LHCN-M2 (cell line): ENCODE results near the gene GNL3L. TPM values are rescaled to one million over a fixed set of nuclear protein-coding genes. Genes with fewer than 3 reads are reported as not detected.
"Not testable (repeated sequence)": the region's sequence is repeated elsewhere in the genome, so short reads cannot be mapped to it uniquely, and the experiment has no call there.

ENCODE experiments used
- DNase-seq: peaks from one replicate; pipeline ENCODE4 v3.0.0-alpha.2; 2012; ENCODE audit warnings: low read depth
- total RNA-seq: library from RNA; depleted of rRNA; stranded (reverse); fragments of >200 nt; gene quantifications from 2 replicates; pipeline ENCODE4 v1.2.3, GENCODE V29; 2014; rRNA removed

Gene GNL3L
- total RNA-seq, 1 experiment from 2014 or later: 40.5 TPM

DNA sequence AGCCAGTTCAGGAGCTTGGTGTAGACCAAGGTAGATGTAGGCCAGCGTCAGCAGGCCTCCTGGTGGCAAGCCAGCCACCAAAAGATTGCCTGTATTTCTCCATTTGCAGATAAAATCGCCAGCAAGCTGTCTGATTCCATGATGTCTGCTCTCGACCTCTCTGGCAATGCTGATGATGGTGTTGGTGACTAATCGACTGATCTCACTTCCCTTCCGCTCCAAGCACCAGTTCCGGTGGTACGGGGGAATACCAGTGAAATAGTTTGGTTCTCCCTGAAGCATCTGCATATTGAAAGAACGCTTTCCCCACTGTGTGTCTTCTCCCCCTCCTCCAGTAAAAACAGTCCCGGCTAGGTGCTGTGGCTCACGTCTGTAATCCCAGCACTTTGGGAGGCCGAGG is 30.4 kb downstream of the GNL3L start:
- no peak for DNase-seq

DNA sequence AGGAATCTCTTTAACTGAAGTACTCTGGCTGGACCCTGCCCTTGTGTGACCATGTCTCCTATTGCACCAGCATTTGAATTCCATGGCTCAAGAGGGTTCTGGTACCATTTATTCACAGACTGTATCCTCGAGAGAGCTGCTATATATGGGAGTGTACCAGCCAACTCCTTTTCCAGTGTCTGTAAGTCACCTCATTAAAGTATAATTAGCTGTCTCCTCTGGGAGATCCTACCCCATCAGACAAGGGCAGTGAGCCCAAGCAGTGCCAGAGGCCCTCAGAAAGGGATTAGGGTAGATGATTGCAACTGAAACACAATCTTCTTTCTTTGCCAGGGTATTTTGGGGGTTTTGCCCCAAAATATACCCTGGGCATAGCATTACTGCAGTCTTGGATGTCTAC is 31.6 kb downstream of the GNL3L start:
- DNase-seq: no peak

DNA sequence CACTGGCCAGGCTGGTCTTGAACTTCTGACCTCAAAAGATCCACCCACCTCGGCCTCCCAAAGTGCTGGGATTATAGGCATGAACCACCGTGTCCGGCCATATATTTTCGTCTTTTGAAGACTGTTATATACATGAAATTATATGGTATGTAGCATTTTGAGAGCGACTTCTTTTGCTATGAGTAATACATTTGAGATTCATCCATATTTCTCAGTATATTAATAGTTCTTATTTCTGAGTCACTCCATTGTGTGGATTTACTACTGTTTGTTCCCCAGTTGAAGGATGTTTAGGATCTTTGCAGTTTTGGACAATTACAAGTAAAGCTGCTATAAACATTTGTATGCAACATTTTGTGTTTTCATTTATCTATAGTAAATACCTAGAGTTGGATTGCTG is 34.9 kb downstream of the GNL3L start:
- no peak for DNase-seq

DNA sequence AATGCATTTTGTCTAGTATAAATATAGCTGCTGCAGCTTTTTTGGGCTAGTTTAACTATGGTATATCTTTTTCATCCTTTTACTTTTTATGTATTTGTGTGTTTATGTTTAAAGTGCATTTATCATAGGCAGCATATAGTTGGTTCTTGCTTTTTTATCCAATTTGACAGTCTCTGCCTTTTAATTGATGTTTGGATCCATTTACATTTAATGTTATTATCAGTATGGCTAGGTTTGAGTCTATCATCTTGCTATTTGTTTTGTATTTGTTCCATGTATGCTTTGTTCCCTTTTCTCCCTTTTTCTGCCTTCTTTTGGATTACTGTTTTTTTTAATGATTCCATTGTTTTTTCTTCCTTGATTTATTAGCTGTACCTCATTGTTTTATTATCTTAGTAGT is 40.3 kb downstream of the GNL3L start:
- DNase-seq: no peak

DNA sequence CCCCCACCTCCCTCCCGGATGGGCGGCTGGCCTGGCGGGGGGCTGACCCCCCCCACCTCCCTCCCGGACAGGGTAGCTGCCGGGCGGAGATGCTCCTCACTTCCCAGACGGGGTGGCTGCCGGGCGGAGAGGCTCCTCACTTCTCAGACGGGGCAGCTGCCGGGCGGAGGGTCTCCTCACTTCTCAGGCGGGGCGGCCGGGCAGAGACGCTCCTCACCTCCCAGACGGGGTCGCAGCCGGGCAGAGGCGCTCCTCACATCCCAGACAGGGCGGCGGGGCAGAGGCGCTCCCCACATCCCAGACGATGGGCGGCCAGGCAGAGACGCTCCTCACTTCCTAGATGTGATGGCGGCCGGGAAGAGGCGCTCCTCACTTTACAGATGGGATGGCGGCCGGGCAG is 42.6 kb downstream of the GNL3L start:
- not testable (repeated sequence) for DNase-seq

DNA sequence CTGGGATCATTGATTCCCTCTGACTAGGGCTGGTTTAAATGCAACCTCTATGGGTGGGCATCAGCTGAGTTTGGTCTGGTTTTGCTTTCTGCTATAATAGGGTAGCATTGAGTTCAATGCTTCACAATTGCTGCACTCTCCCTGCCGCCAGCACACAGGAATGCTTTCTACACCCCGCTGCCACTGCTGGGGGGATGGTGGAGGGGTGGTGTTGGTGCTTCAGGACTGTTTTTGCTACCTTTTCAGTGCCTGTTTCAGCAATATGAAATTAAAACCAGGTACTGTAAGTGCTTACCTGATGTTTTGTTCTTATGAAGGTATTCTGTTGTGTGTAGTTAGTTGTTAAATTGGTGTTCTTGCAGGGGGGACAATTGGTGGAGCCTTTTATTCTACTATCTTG is 67.7 kb downstream of the GNL3L start:
- no peak for DNase-seq

DNA sequence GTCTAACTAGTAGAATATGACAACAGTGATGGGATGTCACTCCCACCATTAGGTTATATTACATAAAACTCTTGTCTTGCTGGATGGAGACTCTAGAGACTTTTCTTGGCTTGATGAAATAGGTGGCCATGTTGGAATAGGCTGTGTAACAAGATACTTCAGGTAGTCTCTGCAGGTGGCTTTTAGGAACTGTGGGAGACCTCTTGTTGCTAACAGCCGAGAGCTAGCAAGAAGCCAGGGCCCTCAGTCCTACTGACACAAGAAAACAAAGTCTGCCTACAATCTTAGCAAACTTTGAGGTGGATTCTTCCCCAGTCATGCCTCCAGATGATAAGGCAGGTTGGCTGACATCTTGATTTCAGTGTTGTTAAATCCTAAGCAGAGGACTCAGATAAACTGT is 72.5 kb downstream of the GNL3L start:
- DNase-seq: no peak

Other genes starting within 250 kb of the GNL3L start
- gene WNK3, start 172.2 kb upstream of the GNL3L start, total RNA-seq: not detected in 2 replicates
- gene TSR2, start 89.8 kb upstream of the GNL3L start, total RNA-seq: 17.1 and 20.1 TPM in 2 replicates
- 6.4 and 7.1 TPM in 2 replicates for gene FGD1, start 34.0 kb upstream of the GNL3L start, total RNA-seq